ENCODE measurements around the gene RMND1.
"Not testable (repeated sequence)": the region's sequence is repeated elsewhere in the genome, so short reads cannot be mapped to it uniquely, and the experiment has no call there.

The RMND1 gene

GRCh38 chr6:151413372-151414145 is 38.4 kb downstream of the RMND1 start:
- DNase-seq: no peak

- DNase-seq: no peak
These were observed 39.0 kb downstream of the RMND1 start for GRCh38 chr6:151412909-151413308.

- DNase-seq: no peak
These were observed 42.2 kb downstream of the RMND1 start for GRCh38 chr6:151409679-151410078.

- DNase-seq: no peak
These were observed 42.7 kb downstream of the RMND1 start for GRCh38 chr6:151409260-151409659.

- DNase-seq: no peak
These were observed 43.1 kb downstream of the RMND1 start for GRCh38 chr6:151408858-151409257.

- no peak for DNase-seq
These were observed 48.0 kb downstream of the RMND1 start for GRCh38 chr6:151403919-151404308.

GRCh38 chr6:151402228-151402627 is 49.7 kb downstream of the RMND1 start:
- no peak for DNase-seq

- no peak for DNase-seq
These were observed 51.5 kb downstream of the RMND1 start for GRCh38 chr6:151400473-151400872.

- DNase-seq: no peak
These were observed 52.2 kb downstream of the RMND1 start for GRCh38 chr6:151399679-151400078.

- DNase-seq: no peak
These were observed 58.5 kb downstream of the RMND1 start for GRCh38 chr6:151393410-151393809.

- DNase-seq: no peak
These were observed 59.5 kb downstream of the RMND1 start for GRCh38 chr6:151392427-151392826.

- peak; percentile 53 for DNase-seq
These were observed 60.2 kb downstream of the RMND1 start, which contains the start of gene ZBTB2 for GRCh38 chr6:151391471-151392413. Gene ZBTB2, minus strand, starts transcription at chr6:151391559. Its CDS starts 17,922 bp downstream, at chr6:151373637.

GRCh38 chr6:151390851-151391470 is 61.0 kb downstream of the RMND1 start:
- DNase-seq: peak; percentile 46

GRCh38 chr6:151390276-151390850 is 61.6 kb downstream of the RMND1 start:
- peak; percentile 97 for DNase-seq

- DNase-seq: peak; percentile 75
These were observed 62.2 kb downstream of the RMND1 start for GRCh38 chr6:151389618-151390275.

GRCh38 chr6:151388997-151389617 is 62.8 kb downstream of the RMND1 start:
- DNase-seq: no peak

GRCh38 chr6:151388236-151388635 is 63.7 kb downstream of the RMND1 start:
- DNase-seq: no peak

- DNase-seq: no peak
These were observed 64.6 kb downstream of the RMND1 start for GRCh38 chr6:151387175-151387970.

GRCh38 chr6:151385177-151385576 is 66.7 kb downstream of the RMND1 start:
- DNase-seq: no peak

- no peak for DNase-seq
These were observed 67.8 kb downstream of the RMND1 start for GRCh38 chr6:151384151-151384550.

- DNase-seq: not testable (repeated sequence)
These were observed 69.3 kb downstream of the RMND1 start for GRCh38 chr6:151382631-151383030.
